DMS 273 treated with DMSO at 0.1 percent for 48 hours (cell line): ENCODE results near the gene TSR2.
A peak's percentile ranks its signal among the peaks of the same experiment; 100 is the strongest.

Experiments
- DNase-seq: peaks from one replicate; lab custom pipeline; 2025; lab: John Stamatoyannopoulos, UW

TSR2 gene, protein sequence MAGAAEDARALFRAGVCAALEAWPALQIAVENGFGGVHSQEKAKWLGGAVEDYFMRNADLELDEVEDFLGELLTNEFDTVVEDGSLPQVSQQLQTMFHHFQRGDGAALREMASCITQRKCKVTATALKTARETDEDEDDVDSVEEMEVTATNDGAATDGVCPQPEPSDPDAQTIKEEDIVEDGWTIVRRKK

DNA sequence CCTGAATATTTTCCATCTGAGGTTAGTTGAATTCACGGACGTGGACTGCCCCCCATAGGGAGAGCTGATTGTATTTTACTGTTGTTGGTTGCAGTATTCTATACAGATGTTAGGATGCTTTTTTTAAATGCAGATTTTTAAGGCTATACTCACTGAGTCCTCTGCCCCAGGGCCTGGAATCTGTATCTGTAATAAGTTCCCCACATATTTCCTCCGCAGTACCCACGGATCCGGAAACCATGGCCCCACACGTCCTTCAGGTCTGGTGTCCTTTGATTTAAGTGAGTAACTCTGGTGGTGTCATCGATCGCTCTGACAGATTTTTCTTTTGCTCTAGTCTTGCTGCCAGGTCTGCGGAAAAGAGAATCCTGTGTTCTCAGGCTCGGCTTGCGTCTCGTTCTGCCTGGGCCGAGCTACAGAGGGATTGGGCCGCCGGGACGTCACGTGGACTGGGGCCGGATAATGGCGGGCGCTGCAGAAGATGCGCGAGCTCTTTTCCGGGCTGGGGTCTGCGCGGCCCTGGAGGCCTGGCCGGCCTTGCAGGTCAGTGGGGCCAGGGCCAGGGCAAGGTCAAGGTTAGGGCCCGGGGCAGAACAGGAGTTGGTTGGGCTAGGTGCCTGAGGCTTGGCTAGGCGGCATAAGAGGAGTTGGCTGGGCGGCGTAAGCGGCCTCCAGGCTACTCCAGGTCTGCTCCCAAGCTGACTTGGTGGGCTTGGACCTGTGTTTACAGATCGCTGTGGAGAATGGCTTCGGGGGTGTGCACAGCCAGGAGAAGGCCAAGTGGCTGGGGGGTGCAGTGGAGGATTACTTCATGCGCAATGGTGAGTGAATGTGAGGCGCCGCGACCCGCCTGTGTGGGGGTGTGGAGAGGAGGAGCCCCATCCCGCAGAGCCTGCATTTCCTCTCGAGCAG, at the start of gene TSR2:
Gene TSR2, plus strand, starts transcription at position 445 of the 912 bp plus-strand sequence. Its CDS starts 18 bp downstream, at position 463.
- peak; percentile 91 for DNase-seq

DNA sequence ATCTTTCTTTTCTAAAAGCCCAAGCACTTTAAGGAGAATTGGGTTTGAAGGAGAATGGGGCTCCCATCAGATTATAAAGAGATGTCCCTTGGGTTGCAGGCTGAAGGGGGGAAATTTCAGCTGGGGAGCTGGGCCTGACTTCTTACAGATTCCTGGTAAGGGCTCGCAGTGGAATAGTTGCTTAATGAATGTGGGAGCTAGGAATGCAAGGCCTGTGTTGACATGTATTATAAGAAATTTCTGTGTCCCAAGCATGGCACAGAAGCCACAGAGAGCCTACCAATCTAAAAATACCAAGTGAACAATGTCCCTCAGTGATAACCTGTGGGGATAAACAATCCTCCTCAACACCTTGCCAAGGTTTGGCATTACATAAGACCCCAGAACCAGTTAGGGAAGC, 43.1 kb upstream of the TSR2 start:
- DNase-seq: no peak

DNA sequence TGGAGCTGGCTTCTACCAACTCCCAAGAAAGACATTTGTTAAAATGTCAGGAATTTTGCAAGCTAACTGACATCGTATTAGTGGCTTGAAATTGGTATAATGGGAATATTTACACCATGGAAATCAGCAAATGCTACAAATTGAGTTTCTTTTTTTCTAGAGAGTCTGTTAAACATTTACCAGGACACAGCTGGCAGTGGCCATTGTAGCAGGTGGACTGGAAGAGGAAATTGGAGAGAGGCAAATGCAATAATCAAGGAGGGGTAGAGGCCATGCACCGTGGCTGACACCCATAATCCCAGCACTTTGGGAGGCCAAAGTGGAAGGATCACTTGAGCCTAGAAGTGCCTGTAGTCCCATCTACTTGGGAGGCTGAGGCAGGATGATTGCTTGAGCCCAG, 32.9 kb upstream of the TSR2 start:
- no peak for DNase-seq

DNA sequence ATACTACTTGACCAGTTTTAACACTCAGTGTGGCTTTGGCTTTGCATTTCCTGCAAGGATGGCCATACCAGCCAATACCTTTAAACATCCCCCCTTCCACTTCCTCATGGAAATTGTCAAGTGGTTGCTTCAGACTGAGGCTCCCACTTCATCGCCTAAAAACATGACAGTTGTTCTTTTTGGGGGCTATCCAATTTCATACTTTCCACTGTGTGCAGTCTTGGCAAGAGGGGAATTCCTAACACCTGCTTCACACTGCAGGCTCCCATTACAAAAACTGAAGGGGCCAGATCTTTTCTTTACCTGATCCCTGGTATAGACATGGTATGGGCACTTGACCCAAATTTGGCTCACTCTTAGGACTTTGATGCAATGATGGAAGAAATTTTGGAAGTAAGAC, 28.5 kb upstream of the TSR2 start:
- no peak for DNase-seq

DNA sequence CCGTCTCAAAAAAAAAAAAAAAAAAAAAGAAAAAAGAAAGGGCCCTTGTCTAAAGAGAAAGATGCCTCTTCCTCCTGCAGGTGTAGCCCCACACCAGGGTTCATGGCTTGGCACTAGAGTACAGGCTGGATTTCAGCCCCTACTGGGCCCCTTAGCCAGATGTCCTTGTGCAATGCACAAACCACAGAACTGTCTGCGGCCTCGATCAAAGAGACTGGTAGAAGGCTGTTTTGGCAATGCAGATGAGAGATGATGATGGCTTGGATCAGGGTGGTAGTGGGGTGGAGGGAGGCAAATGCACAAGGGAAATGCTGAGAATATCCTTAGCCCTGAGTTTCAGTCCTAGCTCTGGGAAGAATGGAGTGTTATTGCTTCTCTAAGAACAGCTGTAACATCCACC, 26.5 kb upstream of the TSR2 start:
- DNase-seq: no peak

DNA sequence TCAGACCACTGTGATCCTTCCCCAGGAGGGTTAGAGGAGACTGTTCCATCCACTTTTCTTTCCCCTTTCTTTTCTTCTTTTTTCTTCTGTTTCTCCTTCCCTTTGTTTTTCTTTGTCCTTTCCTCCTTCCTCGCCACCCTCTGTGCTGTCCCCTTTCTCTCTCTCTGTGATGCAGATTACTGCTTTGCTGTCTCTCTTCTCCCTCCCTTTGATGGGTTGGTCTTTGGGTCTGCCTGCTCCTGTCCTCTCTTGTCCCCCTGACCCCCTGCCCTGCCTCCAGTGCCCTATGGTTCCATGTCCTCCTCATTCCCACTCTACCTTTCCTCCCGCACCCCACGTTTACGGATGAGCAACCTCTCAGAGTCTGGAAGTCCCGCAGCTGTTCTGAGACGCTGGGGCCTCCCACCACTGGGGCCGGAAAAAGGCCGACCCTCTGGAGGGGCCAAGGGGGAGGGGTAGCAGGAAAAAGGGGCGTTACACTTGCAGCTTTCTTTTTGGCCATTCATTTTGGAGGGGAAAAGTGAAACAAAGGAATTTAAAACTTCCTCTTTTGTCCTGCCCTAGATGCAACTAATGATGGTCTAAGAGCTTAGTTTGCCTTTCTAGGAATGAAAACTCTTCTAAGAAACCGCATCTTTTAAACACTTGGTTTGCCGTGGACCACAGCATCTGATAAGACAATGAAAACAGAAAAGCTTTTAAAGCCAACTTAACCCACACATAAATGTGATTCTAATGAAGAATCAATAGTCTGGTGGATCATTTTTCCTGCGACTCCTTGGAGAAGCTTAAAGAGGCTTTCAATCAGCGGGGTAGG, 24.5 kb upstream of the TSR2 start:
- no peak for DNase-seq

DNA sequence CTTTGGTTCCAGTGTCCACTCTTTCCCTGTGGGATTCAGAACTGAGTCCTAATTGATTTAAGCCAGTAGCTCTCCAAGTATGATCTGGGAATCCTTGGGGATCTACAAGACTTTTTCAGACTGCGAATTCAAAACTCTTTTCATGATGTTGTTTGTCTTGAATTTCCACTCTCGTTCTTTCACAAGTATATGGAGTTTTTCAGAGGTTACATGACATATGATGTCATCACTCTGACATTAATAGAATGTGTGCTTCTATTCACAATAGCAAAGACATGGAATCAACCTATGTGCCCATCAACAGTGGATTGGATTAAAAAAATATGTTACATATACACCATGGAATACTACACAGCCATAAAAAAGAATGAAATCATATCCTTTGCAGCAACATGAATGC, 23.2 kb upstream of the TSR2 start:
- no peak for DNase-seq

DNA sequence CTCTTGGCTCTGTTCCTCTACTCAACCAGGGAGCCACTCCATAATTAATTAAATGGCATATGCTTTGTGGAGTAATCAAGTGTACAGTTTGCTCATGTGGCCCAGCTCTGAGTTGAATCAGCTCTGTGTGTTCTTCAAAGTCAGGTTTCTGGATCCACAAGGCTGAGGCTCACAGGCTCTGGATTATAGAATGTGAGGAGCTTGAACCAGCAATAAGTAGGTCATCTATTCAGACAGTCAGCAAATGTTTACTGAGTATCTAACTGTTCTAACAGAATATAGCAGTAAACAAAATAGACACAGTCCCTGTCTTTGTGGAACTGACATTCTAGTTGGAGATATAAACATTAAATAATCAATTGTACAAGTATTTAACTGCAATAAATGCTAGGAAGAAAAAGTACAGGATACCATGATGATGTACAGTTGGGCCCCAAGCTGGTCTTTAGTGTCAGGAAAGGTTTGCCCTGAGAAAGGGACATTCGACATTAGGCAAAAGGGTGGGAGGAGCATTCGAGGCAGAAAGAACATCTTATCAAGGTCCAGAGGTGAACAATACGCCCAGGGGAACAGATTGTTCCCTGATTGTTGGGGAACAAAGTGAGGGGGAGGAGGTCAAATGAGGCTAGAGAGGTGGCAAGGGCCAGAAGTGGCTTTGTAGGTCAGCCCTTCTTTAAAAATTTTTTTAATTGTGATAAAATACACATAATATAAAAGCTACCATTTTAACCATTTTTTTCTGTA, 20.5 kb upstream of the TSR2 start:
- no peak for DNase-seq

DNA sequence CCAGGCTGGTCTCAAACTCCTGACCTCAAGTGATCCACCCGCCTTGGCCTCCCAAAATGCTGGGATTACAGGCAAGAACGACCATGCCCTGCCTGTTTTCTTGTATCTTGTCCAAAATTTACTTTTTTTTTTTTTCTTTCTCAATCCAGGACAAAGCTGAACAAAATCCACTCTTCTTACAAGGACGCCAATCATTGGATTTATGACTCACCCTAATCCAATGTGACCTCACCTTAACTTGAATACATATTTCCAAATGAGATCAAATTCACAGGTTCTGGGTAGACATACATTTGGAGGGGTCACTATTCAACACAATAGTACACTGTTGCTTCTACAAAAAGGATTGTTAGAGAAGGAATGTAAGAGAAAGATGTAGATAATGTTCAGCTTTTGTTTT, 18.0 kb upstream of the TSR2 start:
- no peak for DNase-seq

DNA sequence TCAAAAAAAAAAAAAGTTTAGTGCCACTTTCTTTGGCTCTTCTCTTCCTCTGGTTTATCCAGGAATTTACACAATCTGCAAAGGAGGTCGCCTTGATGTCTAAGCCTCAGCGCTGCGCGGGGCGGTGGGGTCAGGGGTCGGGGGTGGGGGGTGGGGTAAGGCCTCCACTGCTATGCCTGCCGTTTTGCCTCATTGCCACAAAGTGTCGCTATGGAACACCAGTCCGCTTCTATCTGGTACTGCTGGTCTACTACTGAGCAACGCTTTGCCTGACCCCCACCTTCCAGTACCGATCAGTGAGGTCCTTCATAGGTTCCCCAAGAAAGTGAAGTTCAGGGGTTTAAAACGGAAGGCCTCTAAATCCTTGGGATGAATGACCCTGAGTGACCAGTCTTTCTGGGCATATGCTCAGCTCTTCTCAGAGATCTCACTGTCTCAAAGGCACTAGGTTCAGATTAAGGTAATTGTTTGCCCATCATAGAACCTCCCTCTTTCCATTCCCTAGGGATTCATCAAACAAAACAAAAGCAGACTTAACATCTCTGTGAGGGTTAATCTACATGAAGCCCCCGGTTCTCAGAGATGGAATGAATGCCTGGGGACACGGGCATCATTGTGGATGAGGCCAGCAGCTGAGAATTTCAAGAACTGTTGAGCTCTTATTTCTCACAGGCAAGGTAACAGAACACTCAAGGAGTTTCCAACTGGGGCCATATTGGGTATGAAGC, 16.9 kb upstream of the TSR2 start:
- DNase-seq: no peak

DNA sequence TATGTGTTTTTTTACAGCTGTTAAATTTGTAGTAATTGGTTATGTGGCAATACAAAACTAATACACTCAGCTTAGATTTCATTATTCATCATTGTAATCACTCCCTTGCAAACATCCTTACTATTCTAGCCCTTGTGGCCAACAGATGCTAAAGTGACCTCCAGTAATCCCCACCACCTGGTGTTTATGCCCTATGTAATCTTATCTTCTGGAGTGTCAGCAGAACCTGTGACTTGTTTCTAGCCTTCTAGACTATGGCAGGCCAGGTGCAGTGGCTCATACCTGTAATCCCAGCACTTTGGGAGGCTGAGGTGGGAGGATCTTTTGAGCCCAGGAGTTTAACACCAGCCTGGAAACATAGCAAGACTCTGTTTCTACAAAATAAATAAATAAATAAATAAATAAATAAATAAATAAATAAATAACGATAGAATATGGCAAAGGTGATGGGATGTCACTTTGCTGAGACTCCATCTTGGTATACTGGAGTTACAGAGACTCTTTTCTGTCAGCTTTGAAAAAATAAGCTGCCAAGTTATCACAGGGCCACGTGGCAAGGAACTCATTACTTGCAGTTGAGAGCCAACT, 12.3 kb upstream of the TSR2 start:
- peak; percentile 69 for DNase-seq

DNA sequence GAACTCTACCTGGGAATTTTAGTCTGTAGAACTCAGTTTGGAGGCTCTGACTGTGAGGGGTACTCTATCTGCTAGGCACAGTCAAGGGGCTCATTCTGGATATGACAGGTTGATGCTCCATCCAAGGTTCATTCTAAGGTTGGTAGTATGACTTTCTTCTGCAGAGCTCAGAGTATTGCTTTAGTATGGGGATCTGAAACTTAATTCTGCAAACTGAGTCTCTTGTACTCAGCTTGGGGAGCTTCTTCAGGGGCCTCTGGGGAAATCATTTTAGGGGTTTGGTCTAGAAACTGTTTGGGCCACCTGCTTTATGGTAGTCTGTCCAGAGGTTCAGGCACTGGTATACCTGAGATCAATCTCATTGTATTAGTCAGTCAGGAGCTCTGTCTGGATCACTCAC, 9.7 kb upstream of the TSR2 start:
- no peak for DNase-seq

DNA sequence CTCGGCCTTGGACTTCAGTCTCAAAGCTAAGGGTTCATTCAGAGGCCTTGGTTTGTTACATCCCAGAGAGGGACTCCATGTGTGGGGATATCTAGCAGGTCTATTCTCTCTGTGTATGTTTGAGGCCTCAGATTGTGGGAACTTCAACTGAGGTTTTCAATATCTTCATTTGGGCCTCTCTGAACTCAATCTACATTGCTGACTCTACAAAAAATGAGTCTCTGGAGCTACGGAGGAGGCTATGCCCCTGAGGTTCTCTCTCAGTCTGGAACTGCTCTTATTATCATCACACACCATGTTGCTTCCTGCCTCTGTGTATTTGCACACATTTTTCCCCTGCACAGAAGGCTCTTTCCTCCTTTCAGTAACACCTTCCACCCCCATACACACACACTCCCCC, 5.1 kb upstream of the TSR2 start:
- DNase-seq: no peak

DNA sequence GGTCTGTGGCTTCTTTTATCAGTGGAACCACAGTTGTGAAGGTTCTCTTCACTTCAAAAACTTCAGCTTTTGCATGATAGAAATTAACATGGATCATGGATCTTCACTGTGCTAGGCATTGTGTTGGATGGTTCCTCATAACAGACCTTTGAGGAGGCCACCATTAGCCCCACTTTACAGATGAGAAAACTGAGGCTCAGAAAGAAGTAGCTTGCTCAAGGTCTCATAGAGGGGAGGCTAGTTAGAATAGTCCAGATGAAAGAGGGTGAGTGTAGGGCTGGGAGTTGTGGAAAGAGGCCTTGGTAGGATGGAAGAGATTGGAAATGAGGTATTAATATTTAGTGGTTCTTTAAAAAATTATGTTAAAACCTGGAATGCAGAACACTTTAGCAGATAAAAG, 2.6 kb downstream of the TSR2 start:
- DNase-seq: no peak

DNA sequence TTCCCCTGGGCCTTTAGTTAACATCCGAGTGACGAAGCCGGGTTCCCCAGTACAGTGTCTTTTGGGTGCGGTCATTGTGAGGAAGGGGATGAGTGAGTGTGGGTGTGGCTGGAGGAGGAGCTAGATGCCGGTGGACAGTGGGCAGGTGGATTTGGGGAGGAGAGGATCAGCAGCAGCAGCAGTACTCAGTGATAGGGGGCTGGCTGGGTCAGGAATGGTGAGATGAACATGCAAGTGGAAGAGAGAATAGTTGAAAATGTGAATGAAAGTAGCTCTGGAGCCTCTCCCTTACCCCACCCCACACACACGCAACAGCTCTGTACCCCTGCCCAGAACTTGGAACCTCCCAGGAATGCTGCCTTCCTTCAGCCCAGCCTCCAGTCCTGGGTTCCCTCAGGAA, 4.5 kb downstream of the TSR2 start:
- DNase-seq: no peak

DNA sequence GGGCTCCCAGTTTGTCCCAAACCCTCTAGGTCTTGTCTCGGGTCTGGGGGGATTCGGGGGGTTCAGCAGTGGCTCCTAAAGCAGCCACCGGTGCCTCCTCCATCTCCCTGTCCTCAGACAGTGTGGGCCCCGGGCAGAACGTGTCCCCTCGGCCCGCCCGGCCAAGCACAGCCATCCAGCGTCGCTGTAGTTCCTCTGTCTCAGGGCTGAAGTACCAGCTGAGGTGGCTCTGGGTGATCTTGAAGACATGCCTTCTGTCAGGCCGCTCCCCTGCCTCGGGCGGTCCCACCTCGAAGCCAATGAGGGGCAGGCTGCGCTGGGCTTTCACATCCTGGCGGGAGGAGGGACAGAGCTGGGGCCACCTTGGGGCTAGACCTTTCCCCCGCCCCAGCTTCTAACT, 5.9 kb downstream of the TSR2 start:
- no peak for DNase-seq

DNA sequence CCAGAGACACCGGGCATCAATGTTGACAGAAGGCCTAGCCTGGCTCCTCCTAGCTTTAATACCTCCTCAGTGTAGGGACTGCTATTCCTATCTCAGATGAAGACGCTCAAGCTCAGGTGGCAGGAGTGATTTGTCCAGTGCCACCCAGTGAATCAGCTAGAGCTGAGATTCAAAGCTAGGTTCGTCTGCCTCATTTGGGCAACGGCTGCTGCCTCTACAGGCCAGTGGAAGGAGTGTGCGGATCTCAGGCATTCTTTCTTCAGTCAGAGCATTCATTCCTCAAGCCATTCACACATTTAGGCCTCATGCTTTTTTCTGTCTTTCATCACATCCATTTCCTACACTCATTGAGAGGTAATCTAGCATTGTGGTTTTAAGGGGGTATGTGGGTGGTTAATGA, 7.3 kb downstream of the TSR2 start:
- DNase-seq: no peak

DNA sequence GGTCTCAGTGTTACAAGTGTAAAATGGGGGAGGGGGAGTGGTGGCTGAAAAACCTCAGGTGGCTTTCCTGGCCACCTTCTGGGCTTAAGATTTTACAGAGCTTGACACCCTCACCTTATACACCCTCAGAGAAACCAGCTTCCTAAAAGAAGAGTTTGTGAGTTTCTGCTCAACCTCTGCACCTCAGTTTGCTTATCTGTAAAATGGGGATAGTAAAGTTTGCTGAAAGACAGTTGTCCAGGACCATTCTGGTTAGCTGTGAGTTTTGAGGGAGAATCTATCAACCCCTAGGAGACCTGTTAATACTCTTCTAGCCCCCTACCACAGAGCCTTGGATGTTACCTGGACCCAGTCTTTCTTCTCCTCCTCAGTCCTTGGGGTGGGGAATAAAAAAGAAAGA, 9.7 kb downstream of the TSR2 start:
- DNase-seq: no peak

DNA sequence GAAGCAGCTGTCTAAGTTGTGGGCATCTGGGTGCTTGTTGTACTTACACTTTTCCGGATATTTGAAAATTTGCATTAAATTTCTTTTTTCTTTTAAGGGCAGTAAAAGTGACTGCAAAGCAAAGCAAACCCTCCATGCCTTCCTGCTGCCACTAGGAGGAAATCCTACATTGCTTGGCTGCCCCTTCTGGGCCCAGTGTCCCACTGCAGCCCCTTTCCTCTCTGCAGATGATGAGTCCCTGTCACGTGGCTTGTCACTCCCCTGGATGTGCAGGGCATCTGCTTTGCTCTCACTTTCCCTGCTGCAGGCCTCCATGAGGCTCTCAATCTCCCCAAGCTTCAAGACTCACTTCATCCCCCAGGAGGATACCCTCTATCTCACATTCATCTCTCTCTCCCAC, 12.7 kb downstream of the TSR2 start:
- peak; percentile 39 for DNase-seq

DNA sequence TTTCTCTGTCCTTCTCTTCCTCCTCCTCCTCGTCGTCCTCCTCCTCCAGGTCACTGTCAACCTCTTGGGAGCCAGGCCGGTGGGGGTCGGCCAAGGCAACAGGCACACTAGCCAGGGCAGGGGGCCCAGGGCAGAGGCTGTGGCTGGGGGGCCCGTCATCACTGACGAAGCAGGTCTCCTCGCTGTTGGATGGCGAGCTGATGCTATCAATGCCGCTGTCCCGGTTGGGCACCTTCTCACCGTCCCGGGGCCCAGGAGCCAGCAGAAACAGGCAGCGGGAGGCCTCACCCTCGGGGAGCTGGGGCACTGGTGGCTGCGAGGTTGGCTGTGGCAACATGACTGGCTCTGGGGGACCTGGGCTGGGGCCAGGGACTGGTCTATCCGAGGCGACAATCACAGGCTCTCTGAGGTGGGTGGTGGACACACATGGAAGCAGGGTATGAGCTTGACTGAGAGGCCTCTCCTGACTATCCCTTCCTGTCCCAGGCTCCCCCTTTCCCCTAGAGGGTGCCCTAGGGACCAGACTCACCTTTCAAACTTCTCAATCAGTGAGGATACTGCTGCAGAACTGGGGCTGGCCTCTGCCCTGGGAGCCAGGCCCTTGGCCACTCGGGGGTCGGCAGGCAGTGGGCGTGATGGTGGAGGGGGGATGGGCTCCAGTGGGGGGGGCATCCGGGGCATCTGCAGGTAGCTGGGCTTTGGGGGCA, 30.0 kb downstream of the TSR2 start:
- no peak for DNase-seq
